ENCODE data around the gene TMEM8B. TPM values are rescaled to one million over a fixed set of nuclear protein-coding genes. Genes with fewer than 3 reads are reported as not detected.

TMEM8B gene
- total RNA-seq, 6 experiments from 2014 or later = 8.7 to 15.2 (median 12.0) TPM

DNA sequence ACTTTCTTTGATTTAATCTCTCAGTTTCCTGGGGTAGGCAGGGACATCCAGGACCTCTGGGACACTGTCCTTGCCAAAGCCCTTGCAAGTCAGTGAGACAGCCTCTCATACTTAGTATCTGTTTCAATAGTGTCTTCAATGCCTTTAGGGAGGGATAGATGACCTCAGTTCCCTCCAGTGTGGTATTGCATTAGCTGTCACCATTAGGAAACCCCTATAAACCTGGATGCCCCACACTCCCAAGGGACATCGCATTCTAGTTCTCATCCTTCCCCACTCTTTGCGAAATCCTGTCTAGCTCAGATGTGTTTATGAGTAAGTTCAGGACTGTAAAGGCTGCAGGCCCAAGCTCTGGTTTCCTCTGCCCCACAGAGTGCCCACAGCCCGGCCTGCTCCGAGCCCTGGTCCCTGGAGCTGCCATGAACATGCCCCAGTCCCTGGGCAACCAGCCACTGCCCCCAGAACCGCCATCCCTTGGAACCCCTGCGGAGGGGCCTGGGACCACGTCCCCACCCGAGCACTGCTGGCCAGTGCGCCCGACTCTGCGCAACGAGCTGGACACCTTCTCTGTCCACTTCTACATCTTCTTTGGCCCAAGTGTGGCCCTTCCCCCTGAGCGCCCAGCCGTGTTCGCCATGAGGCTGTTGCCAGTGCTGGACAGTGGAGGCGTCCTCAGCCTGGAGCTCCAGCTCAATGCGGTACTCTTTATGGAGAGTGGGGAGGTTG is 13.2 kb downstream of the TMEM8B start:
- Mint-ChIP-seq H3K27me3 (ENCODE audit: insufficient read depth) (peaks cover 4% of the 10 kb centered on the region), H3K27ac (no peak overlapping the region)
- DNase-seq = no peak

GRCh38 chr9:35842795-35843194 is 13.8 kb downstream of the TMEM8B start:
- H3K27me3 Mint-ChIP-seq (ENCODE audit: insufficient read depth) = peaks cover 4% of the 10 kb centered on the region
- H3K36me3 Mint-ChIP-seq (ENCODE audit: low read depth) = no peaks in the 10 kb centered on the region
- DNase-seq = no peak
- H3K4me1 Mint-ChIP-seq (ENCODE audit: low read depth) = peaks cover 31% of the 10 kb centered on the region
- H3K4me3 Mint-ChIP-seq = no peak overlapping the region
- TF ChIP-seq CTCF (IDR thresholded peaks at IDR 0.05) = no peak
- H3K9me3 Mint-ChIP-seq = no peaks in the 10 kb centered on the region
- no peak overlapping the region for H3K27ac Mint-ChIP-seq

More for the DNA sequence above, 13.2 kb downstream of the TMEM8B start:
- H3K4me1 Mint-ChIP-seq (ENCODE audit: low read depth) = peaks cover 25% of the 10 kb centered on the region
- TF ChIP-seq CTCF (IDR thresholded peaks at IDR 0.05) = no peak
- H3K36me3 Mint-ChIP-seq (ENCODE audit: low read depth) = no peaks in the 10 kb centered on the region; the same call in 1 of the 2 replicates
- no peak overlapping the region for H3K4me3 Mint-ChIP-seq
- no peaks in the 10 kb centered on the region for H3K9me3 Mint-ChIP-seq

DNA sequence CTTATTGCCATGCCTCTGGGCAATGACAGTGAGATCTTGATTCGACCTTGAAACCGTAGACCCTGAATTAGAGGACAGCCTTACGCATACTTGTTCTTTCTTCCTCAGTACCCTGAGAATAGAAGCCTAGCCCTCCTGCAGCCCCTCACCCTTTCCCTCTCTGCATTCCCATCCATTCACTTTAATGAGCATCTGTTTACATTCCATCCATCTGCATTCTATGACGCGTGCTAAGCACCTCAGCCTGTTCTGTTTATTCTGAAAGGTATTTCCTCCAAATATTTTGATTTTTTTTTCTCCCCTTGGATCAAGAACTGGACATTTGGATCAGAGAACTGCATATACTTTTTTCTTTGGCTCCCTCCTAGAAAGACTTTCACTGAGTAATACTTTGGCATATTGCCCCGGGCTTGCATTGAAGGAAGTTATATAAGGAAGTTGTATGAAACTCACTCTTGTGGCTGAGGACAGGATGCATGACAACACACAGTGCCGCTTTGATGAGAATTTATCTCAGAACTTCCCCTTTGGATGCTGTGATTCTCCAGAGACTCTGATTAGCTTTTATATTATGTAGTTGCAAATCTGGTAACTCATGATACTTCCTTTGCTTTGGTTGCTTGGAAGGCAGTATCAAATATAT is 15.7 kb downstream of the TMEM8B start:
- H3K4me3 Mint-ChIP-seq = peak overlapping the region; percentile 33; the same call in 1 of the 2 replicates
- H3K36me3 Mint-ChIP-seq (ENCODE audit: low read depth) = no peaks in the 10 kb centered on the region
- TF ChIP-seq CTCF (IDR thresholded peaks at IDR 0.05) = no peak
- no peaks in the 10 kb centered on the region for H3K9me3 Mint-ChIP-seq
- peak; percentile 90 for DNase-seq
- peaks cover 45% of the 10 kb centered on the region for H3K4me1 Mint-ChIP-seq (ENCODE audit: low read depth)
- H3K27me3 Mint-ChIP-seq (ENCODE audit: insufficient read depth) = no peaks in the 10 kb centered on the region; the same call in none of the 2 replicates
- H3K27ac Mint-ChIP-seq = peak overlapping the region; percentile 75

- peak overlapping the region; percentile 75; the same call in 1 of the 2 replicates for H3K27ac Mint-ChIP-seq
- no peaks in the 10 kb centered on the region for H3K9me3 Mint-ChIP-seq
- no peak overlapping the region for H3K4me3 Mint-ChIP-seq
- no peak for TF ChIP-seq CTCF (IDR thresholded peaks at IDR 0.05)
- H3K4me1 Mint-ChIP-seq (ENCODE audit: low read depth) = peaks cover 45% of the 10 kb centered on the region
- DNase-seq = no peak
- no peaks in the 10 kb centered on the region; the same call in none of the 2 replicates for H3K27me3 Mint-ChIP-seq (ENCODE audit: insufficient read depth)
- no peaks in the 10 kb centered on the region for H3K36me3 Mint-ChIP-seq (ENCODE audit: low read depth)
These were observed 17.1 kb downstream of the TMEM8B start for GRCh38 chr9:35845824-35846771.
